C4-2B (cell line): ENCODE results near the gene RHOF.

Experiments used
- H3K27ac ChIP-seq: fragments of 450-650 bp; 2 replicates; pipeline ENCODE4 v1.5.1; 2017
- CTCF ChIP-seq: fragments of 450-650 bp; conservative IDR thresholded peaks from 2 replicates; pipeline ENCODE4 v1.5.1; 2017; ENCODE audit warnings: mild to moderate bottlenecking
- ZFX ChIP-seq: fragments of 450-650 bp; IDR thresholded peaks from 2 replicates; pipeline ENCODE4 v1.6.1; 2017

Gene RHOF

GRCh38 chr12:121803861-121804416 lies 10.5 kb upstream of the RHOF start, which contains the start of gene SETD1B:
Gene SETD1B, plus strand, starts transcription at chr12:121804009. Its CDS starts 729 bp downstream, at chr12:121804738.
- TF ChIP-seq ZFX: peak; percentile 64
- no peak for TF ChIP-seq CTCF
- H3K27ac ChIP-seq: peak within 1 kb of the TSS; percentile 97

GRCh38 chr12:121802843-121803698 lies 9.6 kb upstream of the RHOF start:
- no peak for TF ChIP-seq CTCF
- TF ChIP-seq ZFX: no peak; the same call in 1 of the 2 replicates
- peak overlapping the region; percentile 97 for H3K27ac ChIP-seq

- TF ChIP-seq ZFX (no peak), CTCF (no peak)
- H3K27ac ChIP-seq: peak overlapping the region; percentile 97
Observed at GRCh38 chr12:121802485-121802842, 9.0 kb upstream of the RHOF start.

- TF ChIP-seq ZFX (no peak), CTCF (no peak)
- H3K27ac ChIP-seq: peak overlapping the region; percentile 98
Observed at GRCh38 chr12:121801595-121802484, 8.4 kb upstream of the RHOF start.

- TF ChIP-seq CTCF (no peak), ZFX (peak; percentile 65)
- peak overlapping the region; percentile 98 for H3K27ac ChIP-seq
Observed at GRCh38 chr12:121800694-121801594, 7.5 kb upstream of the RHOF start.

GRCh38 chr12:121799842-121800693 lies 6.6 kb upstream of the RHOF start:
- TF ChIP-seq ZFX (no peak), CTCF (no peak)
- peak overlapping the region; percentile 98 for H3K27ac ChIP-seq
